CD4-positive, CD25-positive, alpha-beta regulatory T cell (primary cell): Measurements from ENCODE around the gene PRC1. TPM values are rescaled to one million over a fixed set of nuclear protein-coding genes. Genes with fewer than 3 reads are reported as not detected.

ENCODE experiments used
- ATAC-seq, 2 donors: fragments of 150-1000 bp; cut with Tn5 transposase; one replicate each; pipeline ENCODE4 v1.10.0; 2021; ENCODE audit warnings: low read depth in 2 of 2, moderate number of reproducible peaks in 2 of 2, moderate library complexity in 1 of 2
- DNase-seq, 3 donors: peaks; one replicate each; pipeline versions ENCODE4 v3.0.0 to v3.0.0-alpha.2; 2012 to 2022; ENCODE audit warnings: mixed read lengths in 1 of 3
- H3K27ac ChIP-seq: one replicate; pipeline ENCODE4 v1.7.0; 2013; ENCODE audit warnings: mild to moderate bottlenecking, low read length; ENCODE audit not compliant: insufficient read depth, poor library complexity, severe bottlenecking
- H3K27me3 ChIP-seq: one replicate; pipeline ENCODE4 v1.7.0; 2013; ENCODE audit warnings: low read length; ENCODE audit not compliant: control insufficient read depth, insufficient read depth
- H3K36me3 ChIP-seq: one replicate; pipeline ENCODE4 v1.7.0; 2013; ENCODE audit warnings: mild to moderate bottlenecking, low read length, moderate library complexity; ENCODE audit not compliant: control insufficient read depth, insufficient read depth
- H3K4me1 ChIP-seq: 2 replicates; pipeline ENCODE4 v1.7.0; 2013; ENCODE audit warnings: mild to moderate bottlenecking, low read length; ENCODE audit not compliant: insufficient read depth, control insufficient read depth, poor library complexity, severe bottlenecking
- H3K4me3 ChIP-seq: one replicate; pipeline ENCODE4 v1.7.0; 2013; ENCODE audit warnings: low read depth, mild to moderate bottlenecking, low read length, moderate library complexity
- H3K9me3 ChIP-seq, 2 experiments: 1 replicate in 1 of 2; 2 replicates in 1 of 2; pipeline ENCODE4 v1.7.0; 2013; ENCODE audit warnings: low read length in 2 of 2, mild to moderate bottlenecking in 1 of 2, moderate library complexity in 1 of 2; ENCODE audit not compliant: control insufficient read depth in 2 of 2
- H3K27ac Mint-ChIP-seq, 3 donors: one replicate each; pipeline ENCODE4 v1.8.0; 2020 to 2022; ENCODE audit warnings: mild to moderate bottlenecking in 3 of 3, mixed read lengths in 3 of 3, moderate library complexity in 2 of 3
- H3K27me3 Mint-ChIP-seq: one replicate; pipeline ENCODE4 v1.8.0; 2022; ENCODE audit warnings: mild to moderate bottlenecking, mixed read lengths
- H3K36me3 Mint-ChIP-seq: one replicate; pipeline ENCODE4 v1.8.0; 2020; ENCODE audit warnings: mixed read lengths
- H3K4me1 Mint-ChIP-seq, 4 donors: one replicate each; pipeline ENCODE4 v1.8.0; 2020 to 2022; ENCODE audit warnings: mixed read lengths in 4 of 4, mild to moderate bottlenecking in 1 of 4
- H3K4me3 Mint-ChIP-seq, 4 donors: one replicate each; pipeline ENCODE4 v1.8.0; 2020 to 2022; ENCODE audit warnings: mild to moderate bottlenecking in 4 of 4, mixed read lengths in 4 of 4, moderate library complexity in 3 of 4
- H3K9me3 Mint-ChIP-seq, 7 donors: one replicate each; pipeline ENCODE4 v1.8.0; 2020 to 2022; ENCODE audit warnings: mixed read lengths in 7 of 7, mild to moderate bottlenecking in 3 of 7, moderate library complexity in 2 of 7
- polyA plus RNA-seq, 4 donors: library from polyadenylated mRNA; unstranded; fragments of 300-500 nt; fragmentation: Illumina TruSeq; gene quantifications; one replicate each; pipeline ENCODE4 v1.2.3, GENCODE V29; 2021
- total RNA-seq: library from RNA; stranded (reverse); gene quantifications from one replicate; pipeline ENCODE4 v1.2.3, GENCODE V29; 2022

The PRC1 gene
- total and polyA plus RNA-seq, 5 donors from 2014 or later = 2.7 to 63.8 (median 9.8) TPM

DNA sequence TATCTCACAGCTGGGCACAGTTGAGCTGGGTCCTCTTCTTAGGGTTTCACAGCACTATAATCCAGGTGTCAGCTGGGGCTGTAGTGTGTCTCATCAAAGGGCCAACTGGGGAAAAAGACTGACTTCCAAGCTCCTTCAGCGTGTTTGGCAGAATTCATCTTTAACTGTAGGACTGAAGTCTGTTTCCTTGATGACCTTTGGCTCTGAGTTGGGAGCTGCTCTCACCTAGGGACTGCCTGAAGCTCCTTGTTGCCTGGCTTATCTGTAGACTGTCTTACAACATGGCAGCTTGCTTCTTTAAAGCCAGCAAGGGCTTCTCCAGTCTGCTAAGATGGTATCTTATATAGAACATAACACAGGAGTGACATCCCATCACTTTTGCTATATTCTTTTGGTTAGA is 33.3 kb upstream of the PRC1 start:
- H3K27me3 Mint-ChIP-seq = no peaks in the 10 kb centered on the region
- no peaks in the 10 kb centered on the region for H3K36me3 Mint-ChIP-seq
- no peaks in the 10 kb centered on the region for H3K36me3 ChIP-seq
- H3K4me3 ChIP-seq = no peak overlapping the region
- peaks cover 4% of the 10 kb centered on the region for H3K4me1 ChIP-seq
- no peak overlapping the region for H3K4me3 Mint-ChIP-seq
- H3K9me3 Mint-ChIP-seq = no peaks in the 10 kb centered on the region
- peaks cover 5 to 10% (median 6%) of the 10 kb centered on the region in 4 donors for H3K4me1 Mint-ChIP-seq
- DNase-seq (no peak), ATAC-seq (no peak)
- no peaks in the 10 kb centered on the region for H3K9me3 ChIP-seq
- H3K27ac Mint-ChIP-seq = no peak overlapping the region
- no peak overlapping the region for H3K27ac ChIP-seq
- H3K27me3 ChIP-seq = no peaks in the 10 kb centered on the region

DNA sequence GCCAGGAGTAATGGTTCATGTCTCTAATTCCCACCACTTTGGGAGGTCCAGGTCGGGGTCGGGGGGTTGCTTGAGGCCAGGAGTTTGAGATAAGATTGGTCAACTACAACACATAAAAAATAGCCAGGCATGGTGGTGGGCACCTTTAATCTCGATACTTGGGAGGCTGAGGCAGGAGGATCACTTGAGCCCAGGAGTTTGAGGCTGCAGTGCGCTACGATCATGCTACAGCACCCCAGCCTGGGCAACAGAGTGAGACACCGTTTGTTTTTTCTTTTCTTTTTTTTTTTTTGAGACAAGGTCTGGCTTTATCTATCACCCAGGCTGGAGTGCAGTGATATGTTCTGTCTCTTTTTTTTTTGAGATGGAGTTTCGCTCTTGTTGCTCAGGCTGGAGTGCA is 29.4 kb upstream of the PRC1 start:
- ATAC-seq (no peak), DNase-seq (no peak)
- H3K36me3 Mint-ChIP-seq = no peaks in the 10 kb centered on the region
- no peaks in the 10 kb centered on the region for H3K9me3 Mint-ChIP-seq
- H3K9me3 ChIP-seq = no peaks in the 10 kb centered on the region
- no peaks in the 10 kb centered on the region for H3K27me3 ChIP-seq
- H3K27ac ChIP-seq = no peak overlapping the region
- peaks cover 22 to 36% (median 31%) of the 10 kb centered on the region in 4 donors for H3K4me1 Mint-ChIP-seq
- H3K27me3 Mint-ChIP-seq = no peaks in the 10 kb centered on the region
- no peak overlapping the region for H3K4me3 ChIP-seq
- H3K4me1 ChIP-seq = peaks cover 19% of the 10 kb centered on the region
- H3K4me3 Mint-ChIP-seq = peak overlapping the region in 3 of 4 donors; percentile 28 to 94 (median 93)
- no peaks in the 10 kb centered on the region for H3K36me3 ChIP-seq
- peak overlapping the region; percentile 69 to 97 (median 79) for H3K27ac Mint-ChIP-seq

DNA sequence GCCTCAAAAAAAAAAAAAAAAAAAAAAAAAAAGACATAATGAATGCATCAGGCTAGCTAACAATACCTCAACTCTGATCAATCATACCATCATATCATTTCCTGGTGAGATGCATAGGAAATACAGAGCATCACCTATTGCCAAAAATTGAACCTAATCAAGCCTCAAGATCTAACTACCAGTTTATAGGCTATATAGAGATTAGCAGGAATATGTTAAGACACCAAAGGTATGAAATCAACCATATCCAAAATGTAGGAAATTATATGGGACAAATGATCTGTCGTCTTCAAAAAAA is 28.4 kb upstream of the PRC1 start:
- ATAC-seq (no peak), DNase-seq (no peak)
- no peaks in the 10 kb centered on the region for H3K27me3 ChIP-seq
- H3K4me3 Mint-ChIP-seq = peak overlapping the region; percentile 92 to 94 (median 94)
- no peaks in the 10 kb centered on the region for H3K27me3 Mint-ChIP-seq
- H3K27ac ChIP-seq = peak overlapping the region; percentile 73
- H3K36me3 Mint-ChIP-seq = peaks cover 6% of the 10 kb centered on the region
- H3K36me3 ChIP-seq = peaks cover 4% of the 10 kb centered on the region
- H3K4me1 ChIP-seq = peaks cover 19% of the 10 kb centered on the region
- H3K4me3 ChIP-seq = peak overlapping the region; percentile 96
- peaks cover 26 to 46% (median 34%) of the 10 kb centered on the region in 4 donors for H3K4me1 Mint-ChIP-seq
- H3K9me3 ChIP-seq = no peaks in the 10 kb centered on the region
- H3K9me3 Mint-ChIP-seq = no peaks in the 10 kb centered on the region
- peak overlapping the region; percentile 44 to 99 (median 97) for H3K27ac Mint-ChIP-seq

DNA sequence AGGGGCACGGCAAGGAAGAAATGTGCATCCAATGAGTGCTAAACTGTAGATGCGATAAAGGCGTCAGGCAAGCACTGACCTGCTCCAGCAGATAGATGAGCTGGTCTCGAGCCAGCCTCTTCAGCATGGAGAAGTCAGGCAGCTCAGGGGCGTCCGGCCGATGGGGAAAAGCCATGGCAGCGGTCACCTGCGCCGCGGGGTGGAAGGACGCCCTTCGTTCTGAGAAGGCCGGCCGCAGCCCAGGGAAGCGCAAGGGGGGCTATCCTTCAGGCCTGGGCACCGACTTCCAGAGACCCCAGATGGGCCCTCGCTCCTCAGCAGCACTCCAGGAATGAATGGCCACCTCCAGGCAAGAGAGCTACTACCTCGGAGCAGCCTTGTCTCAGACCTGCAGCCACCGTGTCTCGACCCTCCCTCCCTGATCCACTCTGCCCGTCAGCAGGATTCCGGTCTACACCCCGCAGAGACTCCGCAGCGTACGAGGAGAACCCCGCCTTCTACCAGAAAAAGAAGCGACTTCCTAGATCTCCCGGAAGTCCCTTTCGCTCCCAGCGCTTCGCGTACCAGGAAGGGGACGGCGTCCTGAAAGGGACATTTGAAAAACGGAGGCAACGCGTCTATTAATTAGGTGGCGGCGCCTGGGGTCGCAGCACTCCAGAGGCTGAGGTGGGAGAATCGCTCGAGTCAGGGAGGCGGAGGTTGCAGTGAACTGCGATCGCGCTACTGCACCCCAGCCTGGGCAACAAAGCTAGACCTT is 27.9 kb upstream of the PRC1 start, which contains the start of gene VPS33B:
TSS of gene VPS33B (minus strand) at position 520 of the 757 bp plus-strand sequence. CDS start at position 175, 345 bp downstream.
- Mint-ChIP-seq H3K27me3 (no peaks in the 10 kb centered on the region), H3K9me3 (no peaks in the 10 kb centered on the region), H3K27ac (peak within 1 kb of the TSS; percentile 95 to 99 (median 97)), H3K4me3 (peak within 1 kb of the TSS; percentile 92 to 94 (median 94)), H3K36me3 (peaks cover 9% of the 10 kb centered on the region), H3K4me1 (peaks cover 26 to 49% (median 36%) of the 10 kb centered on the region in 4 donors)
- Histone ChIP-seq H3K27me3 (no peaks in the 10 kb centered on the region), H3K4me3 (peak within 1 kb of the TSS; percentile 96), H3K36me3 (peaks cover 5% of the 10 kb centered on the region), H3K9me3 (no peaks in the 10 kb centered on the region), H3K27ac (peak within 1 kb of the TSS; percentile 73), H3K4me1 (peaks cover 19% of the 10 kb centered on the region)
- ATAC-seq = peak; percentile 66 to 80
- DNase-seq = peak; percentile 74 to 86 (median 76)

DNA sequence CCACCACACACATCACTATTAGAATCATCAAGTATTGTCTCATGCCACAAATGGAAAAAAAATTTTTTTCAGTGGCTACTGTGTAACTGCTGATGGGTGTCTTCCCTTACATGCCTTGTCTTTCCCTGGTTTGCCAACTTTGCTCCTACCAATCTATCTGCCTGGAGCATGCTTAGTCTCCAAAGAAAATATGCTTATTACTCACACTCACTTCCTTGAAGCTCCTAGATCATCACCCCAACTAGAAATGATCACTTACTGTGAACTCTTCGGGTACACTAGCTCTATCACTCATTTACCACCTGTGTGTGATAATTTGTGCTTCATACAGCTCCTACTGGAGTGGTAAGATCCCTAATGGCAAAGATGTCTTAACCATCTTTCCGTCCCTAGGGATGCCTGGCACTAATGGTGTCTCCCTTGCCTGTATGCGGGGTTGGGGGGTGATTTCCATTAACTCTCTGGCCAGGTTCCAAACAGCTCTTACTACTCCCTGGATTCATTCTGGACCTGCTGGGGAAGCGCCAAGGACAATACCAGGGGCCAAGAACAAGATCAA is 27.3 kb upstream of the PRC1 start:
- ATAC-seq (no peak), DNase-seq (no peak)
- Mint-ChIP-seq H3K4me1 (peaks cover 26 to 51% (median 38%) of the 10 kb centered on the region in 4 donors), H3K36me3 (peaks cover 9% of the 10 kb centered on the region), H3K27me3 (no peaks in the 10 kb centered on the region), H3K4me3 (peak overlapping the region; percentile 92 to 94 (median 94)), H3K27ac (peak overlapping the region; percentile 95 to 99 (median 97)), H3K9me3 (no peaks in the 10 kb centered on the region)
- Histone ChIP-seq H3K27ac (peak overlapping the region; percentile 73), H3K4me1 (peaks cover 19% of the 10 kb centered on the region), H3K9me3 (no peaks in the 10 kb centered on the region), H3K36me3 (peaks cover 10% of the 10 kb centered on the region), H3K4me3 (peak overlapping the region; percentile 96), H3K27me3 (no peaks in the 10 kb centered on the region)

DNA sequence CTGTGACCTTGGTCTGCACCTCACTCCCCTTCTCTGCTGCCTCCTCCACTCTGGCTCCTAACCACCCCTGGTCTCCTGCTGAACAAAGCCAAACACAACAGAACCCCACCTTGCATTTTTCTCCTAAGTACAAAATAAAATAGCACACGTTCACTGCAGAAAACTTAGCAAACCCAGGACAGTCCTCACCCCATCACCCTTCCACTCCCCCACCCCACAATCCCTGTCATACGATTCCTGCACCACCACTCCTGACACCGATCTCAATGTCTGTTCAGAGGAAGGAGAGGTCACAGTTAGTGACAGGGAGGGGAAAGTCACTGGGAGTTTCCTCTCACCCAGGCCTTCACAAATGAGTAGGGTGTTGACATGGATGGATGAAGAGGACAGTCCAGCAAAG is 23.8 kb upstream of the PRC1 start:
- Mint-ChIP-seq H3K27ac (peak overlapping the region; percentile 14 to 87 (median 78)), H3K27me3 (no peaks in the 10 kb centered on the region), H3K4me3 (peak overlapping the region in 2 of 4 donors; percentile 10 to 33), H3K36me3 (peaks cover 18% of the 10 kb centered on the region), H3K9me3 (no peaks in the 10 kb centered on the region), H3K4me1 (peaks cover 26 to 52% (median 41%) of the 10 kb centered on the region in 4 donors)
- no peaks in the 10 kb centered on the region for H3K9me3 ChIP-seq
- peaks cover 19% of the 10 kb centered on the region for H3K4me1 ChIP-seq
- no peaks in the 10 kb centered on the region for H3K27me3 ChIP-seq
- peaks cover 34% of the 10 kb centered on the region for H3K36me3 ChIP-seq
- DNase-seq = no peak
- no peak overlapping the region for H3K4me3 ChIP-seq
- H3K27ac ChIP-seq = no peak overlapping the region
- ATAC-seq = no peak

DNA sequence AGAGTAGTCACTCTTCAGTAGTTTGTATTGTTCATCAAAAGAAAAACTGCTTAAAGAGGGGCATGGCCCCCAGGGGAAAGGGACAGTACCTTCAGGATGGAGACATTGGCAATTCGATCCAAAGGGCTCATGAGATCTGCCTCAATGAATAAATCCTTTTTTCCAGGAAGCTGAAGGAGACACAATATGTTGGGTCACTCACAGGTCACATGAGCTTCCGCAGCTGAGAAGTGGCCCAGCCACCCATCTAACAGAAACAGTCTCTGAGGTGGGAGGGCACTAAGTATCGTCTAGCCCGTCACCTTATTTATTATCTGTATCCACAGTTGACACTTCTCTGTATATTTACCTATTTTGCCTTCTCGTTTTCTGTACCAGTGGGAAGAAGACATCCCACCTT is 23.4 kb upstream of the PRC1 start:
- Histone ChIP-seq H3K4me3 (no peak overlapping the region), H3K27ac (no peak overlapping the region), H3K27me3 (no peaks in the 10 kb centered on the region), H3K4me1 (peaks cover 15% of the 10 kb centered on the region), H3K36me3 (peaks cover 39% of the 10 kb centered on the region), H3K9me3 (no peaks in the 10 kb centered on the region)
- ATAC-seq (no peak), DNase-seq (no peak)
- Mint-ChIP-seq H3K4me3 (peak overlapping the region in 1 of 4 donors; percentile 10), H3K27ac (peak overlapping the region in 2 of 3 donors; percentile 78 to 87), H3K27me3 (no peaks in the 10 kb centered on the region), H3K4me1 (peaks cover 21 to 48% (median 36%) of the 10 kb centered on the region in 4 donors), H3K36me3 (peaks cover 18% of the 10 kb centered on the region), H3K9me3 (no peaks in the 10 kb centered on the region)
